H9 (cell line): Measurements from ENCODE around the gene ZBTB44. TPM values are rescaled to one million over a fixed set of nuclear protein-coding genes. Genes with fewer than 3 reads are reported as not detected.
"Not testable (repeated sequence)": the region's sequence is repeated elsewhere in the genome, so short reads cannot be mapped to it uniquely, and the experiment has no call there.

ENCODE experiments used
- DNase-seq: peaks from one replicate; pipeline ENCODE4 v3.0.0-alpha.2; 2017
- H2AFZ ChIP-seq: one replicate; pipeline ENCODE4 v1.6.1; 2013; ENCODE audit warnings: mild to moderate bottlenecking, low read length, control low read depth, moderate library complexity
- H2AK5ac ChIP-seq: 2 replicates; pipeline ENCODE4 v1.6.1; 2013; ENCODE audit warnings: low read length, control low read depth, mixed read lengths; ENCODE audit not compliant: insufficient read length
- H2BK120ac ChIP-seq: one replicate; pipeline ENCODE4 v1.6.1; 2013; ENCODE audit warnings: low read depth, mild to moderate bottlenecking, low read length, control low read depth, inconsistent platforms; ENCODE audit not compliant: poor library complexity, severe bottlenecking
- H2BK12ac ChIP-seq: 2 replicates; pipeline ENCODE4 v1.6.1; 2013; ENCODE audit warnings: low read length, control low read depth, mixed read lengths, low read depth; ENCODE audit not compliant: insufficient read length
- H2BK15ac ChIP-seq: 2 replicates; pipeline ENCODE4 v1.6.1; 2013; ENCODE audit warnings: low read depth, low read length, control low read depth
- H2BK20ac ChIP-seq: one replicate; pipeline ENCODE4 v1.6.1; 2013; ENCODE audit warnings: low read depth, mild to moderate bottlenecking, low read length, control low read depth, inconsistent platforms; ENCODE audit not compliant: poor library complexity, severe bottlenecking
- H2BK5ac ChIP-seq: 2 replicates; pipeline ENCODE4 v1.6.1; 2013; ENCODE audit warnings: low read length, control low read depth, mixed read lengths; ENCODE audit not compliant: insufficient read length
- H3K14ac ChIP-seq: 2 replicates; pipeline ENCODE4 v1.6.1; 2013; ENCODE audit warnings: low read length, control low read depth; ENCODE audit not compliant: insufficient read depth
- H3K18ac ChIP-seq: 2 replicates; pipeline ENCODE4 v1.6.1; 2013; ENCODE audit warnings: low read depth, mild to moderate bottlenecking, mixed read lengths, low read length, control low read depth; ENCODE audit not compliant: insufficient read length
- H3K23ac ChIP-seq: 2 replicates; pipeline ENCODE4 v1.6.1; 2013; ENCODE audit warnings: low read length, control low read depth, mixed read lengths, low read depth; ENCODE audit not compliant: insufficient read length
- H3K23me2 ChIP-seq: 2 replicates; pipeline ENCODE4 v1.6.1; 2013; ENCODE audit warnings: low read depth, mild to moderate bottlenecking, mixed read lengths, low read length, control low read depth; ENCODE audit not compliant: insufficient read length, poor library complexity, severe bottlenecking
- H3K27ac ChIP-seq: 2 replicates; pipeline ENCODE4 v1.5.1; 2013; ENCODE audit warnings: low read length, control low read depth, mixed read lengths, low read depth; ENCODE audit not compliant: insufficient read length
- H3K27me3 ChIP-seq: 2 replicates; pipeline ENCODE4 v1.6.1; 2013; ENCODE audit warnings: low read length, control low read depth, inconsistent platforms; ENCODE audit not compliant: insufficient read depth
- H3K4ac ChIP-seq: 2 replicates; pipeline ENCODE4 v1.6.1; 2013; ENCODE audit warnings: low read depth, mild to moderate bottlenecking, control low read depth, inconsistent platforms, low read length, moderate library complexity
- H3K4me1 ChIP-seq: 2 replicates; pipeline ENCODE4 v1.6.1; 2013; ENCODE audit warnings: low read length, control low read depth, inconsistent platforms; ENCODE audit not compliant: insufficient read depth
- H3K4me2 ChIP-seq: 2 replicates; pipeline ENCODE4 v1.6.1; 2013; ENCODE audit warnings: low read length, control low read depth, mixed read lengths; ENCODE audit not compliant: insufficient read length, insufficient read depth
- H3K56ac ChIP-seq: 2 replicates; pipeline ENCODE4 v1.6.1; 2013; ENCODE audit warnings: low read depth, mild to moderate bottlenecking, mixed read lengths, low read length, control low read depth; ENCODE audit not compliant: insufficient read length
- H3K79me1 ChIP-seq: 2 replicates; pipeline ENCODE4 v1.6.1; 2013; ENCODE audit warnings: low read depth, mild to moderate bottlenecking, moderate library complexity, low read length, control low read depth, inconsistent platforms; ENCODE audit not compliant: insufficient read depth, poor library complexity, severe bottlenecking
- H3K79me2 ChIP-seq: 2 replicates; pipeline ENCODE4 v1.6.1; 2013; ENCODE audit warnings: low read length, control low read depth, inconsistent platforms; ENCODE audit not compliant: insufficient read depth
- H3K9ac ChIP-seq: 2 replicates; pipeline ENCODE4 v1.6.1; 2013; ENCODE audit warnings: low read length, control low read depth, mixed read lengths; ENCODE audit not compliant: insufficient read length; ENCODE audit errors: extremely low read depth
- H3K9me3 ChIP-seq: one replicate; pipeline ENCODE4 v1.6.1; 2013; ENCODE audit warnings: low read depth, low read length, inconsistent platforms; ENCODE audit not compliant: control insufficient read depth
- H3T11ph ChIP-seq: one replicate; pipeline ENCODE4 v1.6.1; 2013; ENCODE audit warnings: mild to moderate bottlenecking, low read length, control low read depth, inconsistent platforms
- H4K20me1 ChIP-seq: one replicate; pipeline ENCODE4 v1.6.1; 2013; ENCODE audit not compliant: control insufficient read depth, insufficient read length, insufficient read depth
- H4K5ac ChIP-seq: 2 replicates; pipeline ENCODE4 v1.6.1; 2013; ENCODE audit warnings: low read depth, mild to moderate bottlenecking, mixed read lengths, low read length, control low read depth; ENCODE audit not compliant: insufficient read length
- H4K8ac ChIP-seq: replicated peaks from 2 replicates; pipeline ENCODE4 v1.6.1; 2013; ENCODE audit warnings: low read length, control low read depth, mixed read lengths, low read depth; ENCODE audit not compliant: insufficient read length
- H4K91ac ChIP-seq: 2 replicates; pipeline ENCODE4 v1.6.1; 2013; ENCODE audit warnings: low read depth, mild to moderate bottlenecking, moderate library complexity, mixed read lengths, low read length, control low read depth; ENCODE audit not compliant: insufficient read length
- H3K27ac Mint-ChIP-seq, 3 experiments: 2 replicates in 2 of 3; 3 replicates in 1 of 3; pipeline ENCODE4 v1.8.0; 2020 to 2021; ENCODE audit warnings: mixed read lengths in 3 of 3, mild to moderate bottlenecking in 1 of 3, moderate library complexity in 1 of 3
- H3K27me3 Mint-ChIP-seq: 2 replicates; pipeline ENCODE4 v1.8.0; 2021; ENCODE audit warnings: low read depth, mild to moderate bottlenecking, moderate library complexity, mixed read lengths
- H3K36me3 Mint-ChIP-seq, 3 experiments: 2 replicates in 2 of 3; 3 replicates in 1 of 3; pipeline ENCODE4 v1.8.0; 2020 to 2021; ENCODE audit warnings: low read depth in 3 of 3, mixed read lengths in 3 of 3; ENCODE audit not compliant: insufficient read depth in 1 of 3
- H3K4me1 Mint-ChIP-seq, 2 experiments: 2 replicates each; pipeline ENCODE4 v1.8.0; 2020; ENCODE audit warnings: mixed read lengths in 2 of 2
- H3K4me3 Mint-ChIP-seq, 2 experiments: 2 replicates in 1 of 2; 3 replicates in 1 of 2; pipeline ENCODE4 v1.8.0; 2020 to 2021; ENCODE audit warnings: mild to moderate bottlenecking in 2 of 2, mixed read lengths in 2 of 2, moderate library complexity in 1 of 2
- H3K9me3 Mint-ChIP-seq, 2 experiments: 2 replicates in 1 of 2; 3 replicates in 1 of 2; pipeline ENCODE4 v1.8.0; 2020; ENCODE audit warnings: mild to moderate bottlenecking in 2 of 2, mixed read lengths in 2 of 2, moderate library complexity in 1 of 2
- WGBS: extraction: QIAGEN DNeasy Blood & Tissue Kit; methylation state at CpG from one replicate; pipeline ENCODE4 v1.1.7; 2013; ENCODE audit warnings: missing lambda C conversion rate, low lambda C conversion rate, mixed read lengths; ENCODE audit not compliant: insufficient read length; ENCODE audit errors: extremely low coverage; 5-methylcytosine and 5-hydroxymethylcytosine counted together
- total RNA-seq: library from RNA; stranded (reverse); gene quantifications from 2 replicates; pipeline ENCODE4 v1.2.1, GENCODE V29; 2021
- TF ChIP-seq, protein P1 (sequence below): fragments of 200-600 bp; sonication (generic); conservative IDR thresholded peaks from 3 replicates; pipeline ENCODE4 v1.8.0; 2021; ENCODE audit warnings: antibody characterized with exemption, mild to moderate bottlenecking

ZBTB44 gene
- total RNA-seq, 1 experiment from 2014 or later, result 67.7 TPM

DNA sequence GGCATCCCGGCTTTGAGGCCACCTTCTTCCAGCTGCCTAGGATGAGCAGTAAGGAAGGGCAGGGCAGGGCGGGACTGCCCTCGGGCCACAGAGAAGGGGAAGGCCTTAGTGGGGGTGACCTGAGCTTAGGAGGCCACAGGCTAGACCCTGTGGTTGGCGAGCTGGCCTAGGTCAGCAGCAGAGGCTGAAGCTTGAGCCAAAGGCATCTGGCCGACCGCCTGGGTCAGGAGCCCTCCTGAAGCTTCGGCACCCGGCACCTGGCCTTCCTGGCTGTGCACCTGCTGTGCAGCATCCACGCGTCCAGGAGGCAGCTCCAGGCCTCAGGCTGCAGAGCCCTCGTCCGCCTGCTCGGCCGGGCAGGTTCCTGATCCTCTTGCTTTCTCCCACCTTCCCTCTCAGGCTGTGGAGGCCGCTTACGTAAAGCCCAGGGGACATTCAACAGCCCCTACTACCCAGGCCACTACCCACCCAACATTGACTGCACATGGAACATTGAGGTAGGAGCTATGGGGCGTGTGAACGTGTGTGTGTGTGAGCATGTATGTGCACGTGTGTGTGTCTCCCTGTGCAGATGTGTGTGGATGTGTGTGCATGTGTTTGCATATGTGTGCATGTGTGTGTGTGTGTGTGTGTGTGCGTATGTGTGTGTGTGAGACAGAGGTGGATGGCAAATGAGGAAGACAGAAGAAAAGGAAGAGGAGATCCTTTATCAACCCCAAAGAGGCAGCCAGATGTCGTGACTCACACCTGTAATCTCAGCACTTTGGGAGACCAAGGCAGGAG is 120.3 kb downstream of the ZBTB44 start:
- Mint-ChIP-seq H3K4me1 (no peaks in the 10 kb centered on the region), H3K9me3 (no peaks in the 10 kb centered on the region), H3K27ac (no peak overlapping the region; a peak in 1 of 7 replicates), H3K36me3 (peaks cover 0 to 15% (median 4%) of the 10 kb centered on the region in 3 experiments; a peak in 5 of 7 replicates), H3K4me3 (no peak overlapping the region), H3K27me3 (no peaks in the 10 kb centered on the region)
- Histone ChIP-seq H3K18ac (no peak overlapping the region), H3K23me2 (no peaks in the 10 kb centered on the region), H2AK5ac (no peak overlapping the region), H3K79me2 (no peaks in the 10 kb centered on the region), H4K5ac (no peak overlapping the region), H3K9ac (no peak overlapping the region), H3K27me3 (no peaks in the 10 kb centered on the region), H3K4me2 (no peak overlapping the region), H3K79me1 (no peaks in the 10 kb centered on the region), H3T11ph (no peak overlapping the region), H3K14ac (no peak overlapping the region), H2BK120ac (no peak overlapping the region), H3K56ac (no peak overlapping the region), H3K4me1 (no peaks in the 10 kb centered on the region), H3K4ac (no peak overlapping the region), H3K9me3 (no peaks in the 10 kb centered on the region), H3K27ac (no peak overlapping the region), H4K91ac (no peak overlapping the region), H2BK15ac (no peak overlapping the region), H2BK12ac (no peak overlapping the region), H2BK20ac (no peak overlapping the region), H2AFZ (no peak overlapping the region), H4K8ac (no peak overlapping the region), H4K20me1 (no peaks in the 10 kb centered on the region), H2BK5ac (no peak overlapping the region), H3K23ac (no peak overlapping the region)
- TF ChIP-seq, protein P1, sequence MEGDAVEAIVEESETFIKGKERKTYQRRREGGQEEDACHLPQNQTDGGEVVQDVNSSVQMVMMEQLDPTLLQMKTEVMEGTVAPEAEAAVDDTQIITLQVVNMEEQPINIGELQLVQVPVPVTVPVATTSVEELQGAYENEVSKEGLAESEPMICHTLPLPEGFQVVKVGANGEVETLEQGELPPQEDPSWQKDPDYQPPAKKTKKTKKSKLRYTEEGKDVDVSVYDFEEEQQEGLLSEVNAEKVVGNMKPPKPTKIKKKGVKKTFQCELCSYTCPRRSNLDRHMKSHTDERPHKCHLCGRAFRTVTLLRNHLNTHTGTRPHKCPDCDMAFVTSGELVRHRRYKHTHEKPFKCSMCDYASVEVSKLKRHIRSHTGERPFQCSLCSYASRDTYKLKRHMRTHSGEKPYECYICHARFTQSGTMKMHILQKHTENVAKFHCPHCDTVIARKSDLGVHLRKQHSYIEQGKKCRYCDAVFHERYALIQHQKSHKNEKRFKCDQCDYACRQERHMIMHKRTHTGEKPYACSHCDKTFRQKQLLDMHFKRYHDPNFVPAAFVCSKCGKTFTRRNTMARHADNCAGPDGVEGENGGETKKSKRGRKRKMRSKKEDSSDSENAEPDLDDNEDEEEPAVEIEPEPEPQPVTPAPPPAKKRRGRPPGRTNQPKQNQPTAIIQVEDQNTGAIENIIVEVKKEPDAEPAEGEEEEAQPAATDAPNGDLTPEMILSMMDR, result no peak
- no CpG with 5 or more reads among the region's 21 CpGs for WGBS
- no peak for DNase-seq

DNA sequence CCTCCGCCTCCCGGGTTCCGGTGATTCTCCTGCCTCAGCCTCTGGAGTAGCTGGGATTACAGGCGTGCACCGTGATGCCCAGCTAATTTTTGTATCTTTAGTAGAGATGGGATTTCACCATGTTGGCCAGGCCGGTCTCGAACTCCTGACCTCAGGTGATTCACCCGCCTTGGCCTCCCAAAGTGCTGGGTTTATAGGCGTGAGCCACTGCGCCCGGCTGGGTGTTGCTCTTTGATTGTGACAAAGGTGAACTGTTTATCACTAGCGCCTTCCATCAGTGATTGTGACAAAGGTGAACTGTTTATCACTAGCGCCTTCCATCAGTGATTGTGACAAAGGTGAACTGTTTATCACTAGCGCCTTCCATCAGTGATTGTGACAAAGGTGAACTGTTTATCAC is 121.2 kb downstream of the ZBTB44 start:
- H3K9me3 ChIP-seq, H3K4me3 Mint-ChIP-seq, H2BK15ac ChIP-seq, H3K79me1 ChIP-seq, H3K4me2 ChIP-seq, H3K9ac ChIP-seq, H3K79me2 ChIP-seq, H3K23me2 ChIP-seq, H3K18ac ChIP-seq, H4K20me1 ChIP-seq, H3K4ac ChIP-seq, H3T11ph ChIP-seq, H2BK20ac ChIP-seq, H4K91ac ChIP-seq, H2AK5ac ChIP-seq, H4K8ac ChIP-seq, H3K27ac ChIP-seq, H3K27me3 ChIP-seq, H2BK12ac ChIP-seq, H3K56ac ChIP-seq, H3K23ac ChIP-seq, H3K4me1 Mint-ChIP-seq, H3K27ac Mint-ChIP-seq, H3K4me1 ChIP-seq, H2AFZ ChIP-seq, DNase-seq, H3K27me3 Mint-ChIP-seq, H2BK5ac ChIP-seq, H4K5ac ChIP-seq, H3K9me3 Mint-ChIP-seq, H2BK120ac ChIP-seq, H3K14ac ChIP-seq: not testable (repeated sequence)
- peaks cover 0 to 15% (median 4%) of the 10 kb centered on the region in 3 experiments; a peak in 5 of 7 replicates for H3K36me3 Mint-ChIP-seq
- WGBS, result no CpG with 5 or more reads among the region's 14 CpGs
